NCI-H2029 (cell line): Measurements from ENCODE around the gene LRRC47.

Source experiments
- DNase-seq: peaks from one replicate; lab custom pipeline; 2025; lab: John Stamatoyannopoulos, UW

Gene LRRC47

DNA sequence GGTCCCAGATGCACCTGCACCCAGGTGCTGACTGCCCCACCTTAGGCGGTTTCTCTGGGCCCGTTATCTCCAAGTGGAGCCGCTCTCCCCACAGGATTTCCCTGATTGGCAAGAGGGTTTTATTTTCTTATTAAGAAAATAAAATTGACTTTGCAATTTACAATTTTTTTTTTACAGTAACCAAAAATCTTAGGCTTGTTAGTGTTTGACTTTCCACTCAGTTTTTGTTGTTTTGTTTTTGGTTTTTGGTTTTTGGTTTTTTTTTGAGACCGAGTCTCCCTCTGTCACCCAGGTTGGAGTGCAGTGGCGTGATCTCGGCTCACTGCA lies 48.8 kb downstream of the LRRC47 start:
- no peak for DNase-seq

DNA sequence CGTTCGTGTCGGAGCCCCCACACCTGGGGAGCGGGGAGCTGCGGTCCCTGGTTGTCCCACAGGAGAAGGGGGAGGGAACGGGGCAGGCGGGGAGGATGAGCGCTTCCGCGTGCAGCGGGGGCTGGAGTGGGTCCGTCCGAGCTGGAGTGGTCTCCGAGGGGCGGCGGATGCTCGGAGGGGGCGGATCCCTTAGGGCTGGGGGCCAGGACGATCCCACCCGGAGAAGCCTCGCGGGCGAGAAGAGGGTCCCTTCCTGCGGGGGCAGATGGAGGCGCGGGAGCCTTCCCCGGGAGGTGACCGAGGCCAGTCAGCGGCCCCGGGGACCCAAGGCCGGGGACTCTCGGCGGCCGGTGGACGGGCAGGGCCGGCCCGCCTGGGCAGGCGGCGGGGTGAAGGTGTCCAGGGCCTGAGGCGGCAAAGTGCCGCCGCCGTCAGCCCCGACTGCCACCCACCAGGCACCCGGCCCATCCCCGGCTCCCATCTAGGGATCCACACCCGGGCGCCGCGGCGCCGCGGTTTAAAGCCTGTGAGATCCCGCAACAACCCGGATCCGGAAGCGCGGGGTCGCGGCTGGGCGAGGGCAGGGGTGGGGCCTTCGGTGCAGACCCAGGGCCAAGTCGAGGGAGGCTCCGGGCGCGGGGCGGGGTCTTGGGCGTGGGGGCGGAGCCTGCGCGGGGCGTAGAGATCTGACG lies 49.3 kb downstream of the LRRC47 start:
- DNase-seq = no peak

DNA sequence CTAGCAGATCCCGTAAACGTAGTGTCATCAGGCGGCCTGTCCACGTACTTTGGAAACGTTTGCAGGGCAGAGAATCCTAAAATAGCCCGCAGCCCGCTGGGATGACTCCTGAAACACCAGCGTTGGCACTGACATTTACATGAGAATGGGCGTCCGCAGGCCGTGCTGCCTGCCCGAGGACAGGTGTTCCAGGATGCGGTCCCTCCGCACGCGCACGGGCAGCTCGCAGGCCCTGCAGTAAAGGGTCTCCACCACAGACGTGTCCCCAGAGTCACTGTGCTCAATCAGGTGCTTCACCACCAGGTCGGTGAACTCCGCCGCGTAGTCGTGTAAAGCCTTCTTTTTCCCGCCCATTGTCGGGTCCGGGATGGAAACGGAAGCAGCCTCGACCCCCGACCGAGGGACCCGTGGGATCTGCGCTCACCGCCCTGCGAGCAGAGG lies 49.9 kb downstream of the LRRC47 start:
- no peak for DNase-seq

DNA sequence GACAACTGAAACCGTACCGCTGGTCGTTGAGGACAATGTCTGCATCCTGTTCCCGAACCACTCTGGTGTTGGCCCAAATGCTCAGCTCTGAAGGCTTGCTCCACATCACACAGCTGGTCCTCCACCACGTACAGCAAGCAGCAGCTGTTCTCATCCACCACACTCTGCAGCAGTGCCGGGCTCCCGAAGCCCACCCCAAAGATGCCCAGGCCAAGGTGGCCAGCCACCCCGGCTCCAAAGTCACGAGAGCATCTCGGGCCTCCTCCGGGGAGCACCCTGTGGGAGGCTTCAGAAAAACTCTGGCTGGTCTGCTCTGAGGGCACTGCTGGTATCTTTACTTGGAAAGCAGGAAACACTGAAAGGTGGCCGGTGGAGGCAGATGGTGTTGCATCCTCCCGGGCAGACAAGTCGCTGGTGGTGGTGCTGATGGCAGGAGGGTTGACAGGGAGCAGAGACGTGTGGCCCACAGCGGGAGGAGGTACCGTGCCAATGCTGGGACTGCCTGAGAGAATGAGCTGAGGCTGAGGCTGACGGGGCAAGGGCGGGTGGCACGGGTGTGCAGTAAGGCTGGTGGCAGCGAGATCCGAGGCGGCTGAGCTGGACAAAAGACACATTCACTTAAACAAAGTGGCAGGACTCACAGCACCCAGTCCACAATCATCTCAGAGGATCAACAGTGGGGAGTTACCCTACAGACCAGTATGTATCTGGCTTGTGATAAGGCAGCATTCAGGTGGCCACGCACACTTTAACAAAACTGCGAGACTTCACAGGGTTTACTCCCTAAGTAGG lies 50.5 kb downstream of the LRRC47 start:
- no peak for DNase-seq

DNA sequence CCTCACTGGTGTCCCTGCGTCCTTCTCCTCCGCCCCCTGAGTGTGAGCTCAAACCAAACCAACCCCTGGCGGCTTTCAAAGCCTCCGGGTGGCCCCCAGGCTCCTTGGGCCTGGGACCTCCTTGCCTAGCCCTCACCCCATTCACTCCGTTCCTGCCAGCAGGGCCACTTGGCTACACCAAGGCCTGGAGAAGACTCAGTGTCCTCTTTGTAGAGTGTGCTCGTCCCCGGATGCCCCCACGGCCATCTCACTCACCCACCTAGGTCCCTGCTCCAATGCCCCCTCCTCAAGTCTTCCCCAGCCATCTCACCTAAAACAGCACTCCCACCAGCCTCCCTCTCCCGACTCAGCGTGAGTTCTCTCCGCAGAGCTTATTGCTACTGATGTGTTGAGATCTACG lies 51.2 kb downstream of the LRRC47 start:
- DNase-seq = no peak

DNA sequence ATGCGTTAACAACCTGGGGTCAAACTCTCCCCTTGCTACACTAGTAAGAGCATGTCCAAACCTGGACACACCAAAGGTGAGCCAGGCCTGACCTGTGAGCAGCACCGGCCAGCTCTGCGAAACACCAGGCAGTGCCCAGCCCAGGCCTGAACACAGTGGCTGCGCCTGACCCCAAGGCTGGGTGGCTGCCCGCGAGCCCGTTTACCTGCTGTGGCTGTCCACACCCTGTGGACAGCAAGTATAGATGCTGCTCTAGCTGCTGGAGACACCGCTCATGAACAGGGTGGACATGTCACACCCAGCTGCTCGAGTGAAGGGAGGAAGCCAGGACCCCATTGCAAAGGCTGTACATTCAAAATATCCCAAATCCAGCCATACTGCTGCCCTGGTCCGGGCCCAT lies 51.7 kb downstream of the LRRC47 start:
- no peak for DNase-seq

DNA sequence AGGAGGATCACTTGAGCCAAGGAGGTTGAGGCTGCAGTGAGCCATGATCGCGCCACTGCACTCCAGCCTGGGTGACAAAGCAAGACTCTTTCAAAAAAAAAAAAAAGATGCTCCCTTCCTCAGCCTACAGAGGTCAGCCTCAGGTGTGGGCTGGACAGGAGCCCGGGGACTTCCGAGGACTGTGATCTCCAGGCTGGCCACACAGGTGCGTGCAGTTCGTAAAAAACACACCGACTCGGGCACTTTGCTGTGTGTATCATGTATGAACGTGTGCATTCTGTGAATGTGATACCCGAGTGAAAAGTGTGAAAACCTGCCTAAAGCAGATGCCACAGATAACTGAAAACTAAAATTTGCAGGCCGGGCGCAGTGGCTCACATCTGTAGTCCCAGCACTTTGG lies 52.5 kb downstream of the LRRC47 start:
- DNase-seq = no peak

DNA sequence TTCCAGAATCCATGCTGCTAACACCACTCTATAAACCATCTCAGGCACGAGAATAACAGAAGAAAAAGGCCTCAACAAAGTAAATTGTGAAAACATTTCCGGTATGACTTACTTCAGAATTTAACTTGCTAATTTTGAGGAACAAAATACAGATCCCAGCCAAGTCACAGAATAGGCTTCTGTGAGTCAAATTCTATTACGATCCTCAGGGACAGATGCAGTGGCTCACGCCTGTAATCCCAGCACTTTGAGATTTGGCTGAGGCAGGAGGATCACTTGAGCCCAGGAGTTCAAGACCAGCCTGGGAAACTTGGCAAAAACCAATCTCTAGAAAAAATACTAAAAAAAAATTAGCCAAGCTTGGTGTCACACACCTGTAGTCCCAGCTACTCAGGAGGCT lies 52.9 kb downstream of the LRRC47 start:
- DNase-seq = no peak

DNA sequence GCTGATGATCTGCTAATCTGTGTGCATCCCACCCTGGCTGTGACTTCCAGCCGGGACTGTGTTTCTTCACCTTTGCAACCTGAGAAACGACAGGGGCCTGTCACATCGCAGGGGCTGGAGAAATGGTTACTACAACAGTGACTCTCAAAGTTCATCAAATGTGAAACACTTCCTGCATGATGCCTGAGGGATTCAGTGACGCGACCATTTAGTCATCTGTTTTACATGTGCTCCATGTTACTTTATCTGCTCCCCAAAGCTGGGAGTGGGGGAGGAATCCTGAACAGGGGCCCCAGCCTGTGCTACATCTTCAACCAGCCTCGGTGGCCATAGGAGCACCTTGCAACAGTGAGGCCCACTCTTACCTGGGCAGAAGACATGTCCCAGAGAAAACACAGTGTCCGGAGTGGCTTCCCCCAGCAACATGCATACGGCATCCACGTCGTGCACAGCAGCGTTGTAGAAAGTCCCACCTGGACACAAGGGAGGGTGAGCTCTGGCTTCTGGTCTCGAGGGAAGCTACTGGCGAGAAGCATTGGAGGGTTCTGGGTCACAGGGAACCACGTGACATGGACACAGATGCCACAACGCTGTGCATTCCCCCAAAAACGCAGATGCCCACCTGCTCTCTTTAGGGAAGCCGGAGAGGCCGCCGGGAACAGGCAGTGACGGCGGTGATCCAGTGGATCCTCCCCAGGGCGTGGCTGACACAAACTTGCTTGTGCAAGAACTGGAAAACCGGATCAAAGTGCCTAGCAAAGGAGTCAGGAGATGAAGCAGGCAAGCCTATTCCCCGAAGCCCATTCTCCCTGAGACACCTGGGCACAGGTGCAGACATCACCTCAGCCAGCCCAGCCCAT lies 53.6 kb downstream of the LRRC47 start:
- no peak for DNase-seq

DNA sequence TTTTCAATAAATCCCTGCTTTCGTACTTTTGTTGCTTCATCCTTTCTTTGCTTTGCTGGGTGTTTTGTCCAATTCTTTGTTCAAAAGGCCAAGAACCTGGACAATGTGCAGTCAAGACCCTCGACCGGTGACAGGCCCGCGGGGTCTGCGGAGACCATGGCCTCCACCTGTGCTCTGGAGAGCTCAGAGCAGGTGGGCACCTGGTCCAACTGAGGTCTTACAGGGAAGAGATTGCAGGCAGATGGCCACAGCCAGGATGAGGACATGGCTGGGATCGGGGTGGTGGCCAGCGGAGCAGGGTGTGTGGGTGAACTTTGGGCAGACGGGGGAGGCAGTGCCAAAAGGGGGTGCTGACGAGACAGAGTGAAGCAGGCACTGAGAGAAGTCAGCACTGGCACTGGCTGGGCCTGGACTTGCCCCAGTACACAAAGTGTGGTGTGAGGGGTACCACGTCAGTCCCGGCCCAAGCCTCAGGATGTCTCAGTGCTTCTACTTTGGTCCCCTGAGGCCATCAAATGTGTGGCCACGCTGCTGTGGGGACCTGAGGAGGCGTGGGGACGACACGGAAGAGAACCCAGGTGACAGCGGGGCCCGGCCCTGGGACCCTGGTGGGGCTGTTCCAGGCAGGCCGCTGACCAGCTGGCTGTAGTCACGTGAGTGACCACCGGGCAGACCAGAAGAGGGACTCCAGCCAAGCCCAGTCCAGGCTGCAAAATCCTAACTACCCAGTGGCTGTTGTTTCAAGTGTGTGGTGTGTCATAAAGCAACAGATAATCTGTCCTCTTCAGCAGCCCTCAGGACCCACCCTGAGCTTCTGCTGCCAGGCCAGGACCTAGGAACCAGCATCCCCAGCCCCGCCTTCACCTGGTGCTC lies 54.5 kb downstream of the LRRC47 start:
- DNase-seq = no peak

DNA sequence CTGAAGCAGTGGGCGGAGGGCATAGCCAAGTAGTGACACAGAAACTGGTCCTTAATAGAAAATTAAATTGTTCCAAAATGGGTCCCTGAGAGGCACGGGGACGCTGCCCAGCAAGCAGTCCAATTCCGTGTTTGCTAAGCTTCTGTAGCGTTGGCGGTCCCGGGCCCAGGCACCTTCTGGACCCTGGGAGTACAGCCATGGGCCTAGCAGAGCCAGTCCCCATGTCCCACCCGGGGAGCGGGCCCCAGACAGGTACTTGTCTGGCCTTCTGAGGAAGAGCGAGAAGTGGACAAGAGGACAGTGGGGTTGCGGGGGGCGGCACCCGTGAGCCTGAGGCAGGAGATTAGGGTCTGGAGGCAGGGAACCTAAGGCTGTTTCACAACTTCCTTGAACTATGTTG lies 55.5 kb downstream of the LRRC47 start:
- no peak for DNase-seq

DNA sequence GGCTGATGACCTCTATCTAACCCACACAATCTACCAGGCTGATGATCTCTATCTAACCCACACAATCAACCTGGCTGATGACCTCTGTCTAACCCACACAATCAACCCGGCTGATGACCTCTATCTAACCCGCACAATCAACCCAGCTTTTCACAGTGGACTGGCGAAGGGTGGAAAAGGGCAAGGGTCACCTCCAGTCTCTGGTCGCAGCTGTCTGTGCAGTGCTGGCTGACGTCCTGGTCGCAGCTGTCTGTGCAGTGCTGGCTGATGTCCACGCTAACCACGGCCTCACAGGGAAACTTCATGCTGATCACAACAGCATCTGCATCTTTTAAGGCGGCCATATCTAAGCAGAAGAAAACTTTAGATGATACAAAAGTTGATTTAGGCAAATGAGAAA lies 56.3 kb downstream of the LRRC47 start:
- no peak for DNase-seq

DNA sequence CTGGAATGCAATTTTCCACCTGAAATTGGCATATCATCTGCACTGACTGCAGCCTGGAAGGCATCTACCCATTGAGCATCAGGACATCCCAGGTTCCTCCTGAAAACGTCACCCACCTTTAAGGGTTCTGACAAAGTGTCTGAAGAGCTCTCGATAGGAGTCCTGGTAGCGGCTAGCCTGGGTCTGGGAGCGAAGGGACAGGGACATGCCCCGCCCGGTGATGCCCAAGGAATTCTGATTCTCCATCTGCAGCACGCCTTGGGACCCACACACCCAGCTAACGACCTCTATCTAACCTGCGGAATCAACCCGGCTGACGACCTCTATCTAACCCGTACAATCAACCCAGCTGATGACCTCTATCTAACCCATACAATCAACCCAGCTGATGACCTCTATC lies 57.4 kb downstream of the LRRC47 start:
- DNase-seq = no peak

DNA sequence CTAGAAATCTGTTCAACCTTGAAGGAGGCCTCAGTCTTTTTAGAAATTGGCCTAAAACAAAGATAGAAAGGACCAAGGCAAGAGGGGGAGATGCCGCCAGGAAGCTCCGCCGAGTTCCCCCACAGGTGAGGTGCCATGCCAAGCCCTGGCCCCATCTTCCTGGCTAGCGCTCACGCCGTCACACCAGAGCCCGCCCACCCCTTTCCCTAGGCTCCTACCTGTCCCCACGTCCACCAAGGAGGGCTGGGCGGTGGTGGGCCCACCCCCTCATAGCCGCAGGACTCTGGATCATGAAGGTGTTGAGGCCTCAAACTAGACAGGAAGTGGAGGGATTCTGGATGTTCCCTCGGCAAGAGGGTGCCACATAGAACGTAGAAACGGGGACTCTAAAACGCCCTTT lies 59.6 kb downstream of the LRRC47 start:
- DNase-seq = no peak

DNA sequence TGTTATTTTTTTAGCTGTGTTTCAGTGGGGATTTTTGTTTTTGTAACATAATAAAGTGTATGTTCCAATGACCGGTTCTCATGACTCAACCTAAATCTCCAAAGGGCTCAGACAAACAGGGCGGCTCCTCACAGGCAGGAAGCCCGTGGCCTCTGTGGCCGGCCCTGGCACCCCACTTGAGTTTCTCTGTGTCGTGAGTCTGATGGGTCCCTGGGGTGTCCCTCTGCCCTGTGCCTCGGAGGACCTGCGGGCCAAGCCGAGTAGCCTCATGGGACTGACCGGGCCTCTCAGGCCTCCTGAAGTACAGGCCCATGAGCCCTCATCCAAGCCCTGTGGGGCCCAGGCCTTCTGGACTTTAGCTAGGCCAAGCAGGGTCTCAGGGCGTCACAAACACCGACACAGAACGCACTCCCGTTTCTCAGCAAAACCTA lies 60.2 kb downstream of the LRRC47 start:
- DNase-seq = no peak

DNA sequence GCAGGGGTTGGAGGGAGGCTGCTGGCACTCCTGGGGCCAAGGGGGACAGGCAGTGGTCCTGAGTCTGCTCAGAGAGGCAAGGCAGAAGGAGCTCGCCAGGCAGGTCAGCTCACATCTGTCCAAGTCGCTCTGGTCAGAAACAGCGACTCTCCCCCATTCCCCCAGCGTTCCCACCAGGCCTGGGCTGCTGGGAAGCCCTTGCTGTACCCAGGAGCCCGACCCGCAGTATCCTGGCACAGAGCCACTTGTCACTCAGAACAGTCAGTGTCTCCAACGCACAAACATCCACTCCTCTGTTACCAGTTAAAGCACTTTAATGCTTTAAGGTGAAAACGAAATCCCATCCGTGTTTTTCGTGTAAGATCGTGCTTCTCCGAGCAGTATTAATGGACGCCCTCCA lies 60.6 kb downstream of the LRRC47 start:
- no peak for DNase-seq

DNA sequence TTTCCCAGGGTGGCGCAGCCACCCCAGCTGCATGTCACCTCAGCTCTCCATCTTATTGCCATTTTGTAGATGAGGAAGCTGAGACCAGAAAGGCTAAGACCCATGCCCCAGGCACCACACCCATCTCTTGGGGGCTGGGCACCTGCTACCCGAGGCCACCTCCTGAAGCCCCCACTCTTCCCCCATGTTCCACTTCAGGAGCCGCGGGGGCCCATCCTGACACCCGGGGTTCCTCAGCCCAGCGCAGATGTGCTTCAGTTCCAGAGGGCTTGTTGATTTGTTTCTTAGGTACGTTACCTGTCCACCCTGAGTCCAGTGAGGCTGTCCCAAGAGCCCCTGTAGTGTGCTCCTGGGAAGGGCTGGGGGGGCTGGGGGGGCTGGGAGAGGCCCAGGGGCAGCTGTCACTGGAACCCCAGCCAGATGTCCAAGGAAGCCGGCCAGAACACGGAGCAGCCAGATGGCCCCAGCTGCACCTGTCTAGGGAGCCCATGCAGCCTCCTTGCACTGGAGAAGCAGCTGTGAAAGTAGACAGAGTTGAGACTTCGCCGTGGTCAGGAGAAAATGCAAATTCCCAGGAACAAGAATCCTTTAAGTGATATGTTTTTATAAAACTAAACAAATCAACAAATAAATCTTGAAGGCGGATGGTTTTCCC lies 61.1 kb downstream of the LRRC47 start:
- DNase-seq = no peak

DNA sequence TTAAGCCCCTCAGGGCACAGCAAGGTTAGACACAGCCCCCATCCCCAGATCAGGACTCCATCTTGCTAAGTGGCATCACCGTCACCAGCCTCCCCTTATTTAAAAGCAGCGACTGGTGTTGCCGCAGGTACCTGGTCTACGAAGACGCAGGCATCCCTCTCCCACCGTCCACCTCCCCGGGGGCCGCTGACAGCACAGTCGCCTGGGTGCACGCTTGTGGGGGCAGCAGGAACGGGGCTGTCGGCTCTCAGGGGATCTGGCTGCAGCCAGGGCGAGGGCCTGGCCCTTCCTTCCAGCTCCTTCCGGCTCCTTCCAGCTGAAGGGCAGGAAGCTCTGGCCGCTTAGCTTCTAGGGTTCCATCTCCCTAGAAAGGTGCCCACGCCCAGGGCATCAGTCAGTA lies 61.7 kb downstream of the LRRC47 start:
- DNase-seq = no peak

DNA sequence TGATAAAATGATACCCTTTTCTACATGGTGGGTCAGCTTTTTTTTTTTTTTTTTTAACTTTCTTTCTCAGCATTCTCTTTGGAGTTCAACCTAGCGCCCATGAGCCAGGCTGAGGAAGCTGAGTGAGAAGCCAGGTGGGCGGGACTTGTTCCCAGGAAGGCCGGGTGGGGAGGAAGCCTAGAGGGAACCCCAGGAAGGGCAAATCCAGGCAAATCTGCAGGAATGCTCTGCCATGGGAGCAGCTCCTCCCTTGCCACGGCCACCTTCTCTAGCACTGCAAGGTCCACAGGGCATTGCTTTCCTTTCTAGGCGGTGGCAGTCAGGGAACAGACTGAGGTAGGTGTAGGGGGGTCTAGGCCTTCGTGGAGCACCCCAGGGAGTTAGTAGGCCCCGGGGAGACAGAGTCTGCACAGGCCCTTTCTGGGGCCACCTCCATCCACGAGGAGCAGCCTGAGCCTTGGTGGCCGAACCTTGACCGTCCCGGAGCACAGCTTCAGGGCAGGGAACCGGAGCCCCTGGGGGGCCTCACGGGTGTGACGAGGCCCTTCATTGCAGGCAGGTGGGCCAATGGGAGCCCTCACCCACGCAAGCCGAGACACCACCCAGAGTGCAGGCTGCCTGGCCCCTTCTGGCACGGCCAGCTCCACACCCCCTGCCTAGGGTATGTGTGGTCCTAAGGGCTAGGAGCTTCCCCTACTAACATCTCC lies 62.3 kb downstream of the LRRC47 start:
- DNase-seq = no peak

DNA sequence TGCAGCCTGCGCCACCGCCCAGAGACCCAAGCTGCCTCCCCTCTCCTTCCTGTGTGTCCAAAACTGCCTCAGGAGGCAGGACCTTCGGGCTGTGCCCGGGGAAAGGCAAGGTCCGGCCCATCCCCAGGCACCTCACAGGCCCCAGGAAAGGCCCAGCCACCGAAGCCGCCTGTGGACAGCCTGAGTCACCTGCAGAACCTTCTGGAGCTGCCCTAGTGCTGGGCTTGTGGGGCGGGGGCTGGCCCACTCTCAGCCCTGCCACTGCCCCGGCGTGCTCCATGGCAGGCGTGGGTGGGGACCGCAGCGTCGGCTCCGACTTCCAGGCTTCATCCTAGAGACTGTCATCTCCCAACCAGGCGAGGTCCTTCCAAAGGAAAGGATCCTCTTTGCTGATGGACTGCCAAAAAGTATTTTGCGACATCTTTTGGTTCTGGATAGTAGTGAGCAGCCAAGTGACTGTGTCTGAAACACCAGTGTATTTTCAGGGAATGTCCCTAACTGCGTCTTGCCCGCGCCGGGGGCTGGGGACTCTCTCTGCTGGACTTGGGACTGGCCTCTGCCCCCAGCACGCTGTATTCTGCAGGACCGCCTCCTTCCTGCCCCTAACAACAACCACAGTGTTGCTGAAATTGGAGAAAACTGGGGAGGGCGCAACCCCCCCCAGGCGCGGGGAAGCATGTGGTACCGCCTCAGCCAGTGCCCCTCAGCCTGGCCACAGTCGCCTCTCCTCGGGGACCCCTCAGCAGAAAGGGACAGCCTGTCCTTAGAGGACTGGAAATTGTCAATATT lies 63.0 kb downstream of the LRRC47 start:
- no peak for DNase-seq
